ENCODE data around the gene IST1.

IST1 gene

GRCh38 chr16:71973001-71973400, 77.7 kb downstream of the IST1 start:
- in situ Hi-C loops (cut with HindIII; ENCODE audit: low sequenced_read_pairs): no loop called here
- DNase-seq (ENCODE audit: low read depth): no peak
- TF ChIP-seq CTCF (IDR thresholded peaks at IDR 0.05; ENCODE audit: low read depth, low read length, missing control alignments): no peak
- no peak overlapping the region for H3K4me3 ChIP-seq (ENCODE audit: low read depth, low read length)

- in situ Hi-C loops (cut with HindIII; ENCODE audit: low sequenced_read_pairs): no loop called here
- DNase-seq (ENCODE audit: low read depth): no peak
- no peak for TF ChIP-seq CTCF (IDR thresholded peaks at IDR 0.05; ENCODE audit: low read depth, low read length, missing control alignments)
- no peak overlapping the region for H3K4me3 ChIP-seq (ENCODE audit: low read depth, low read length)
Measured at GRCh38 chr16:71974068-71974818, 78.9 kb downstream of the IST1 start.
